Tibial artery (tissue), 4 donors: ENCODE measurements around the gene SPEG.
A peak's percentile ranks its signal among the peaks of the same experiment; 100 is the strongest.

Experiments
- DNase-seq, 2 donors: peaks; one replicate each; pipeline ENCODE4 v3.0.0-alpha.2; 2019
- H3K27ac ChIP-seq, 2 donors: fragments of 200-600 bp; sonication (generic) in 1 of 2; 1 replicate in 1 of 2; 2 replicates in 1 of 2; pipeline ENCODE4 v1.5.1; 2018 to 2019; ENCODE audit warnings: mild to moderate bottlenecking in 1 of 2
- H3K27me3 ChIP-seq, 2 donors: fragments of 200-600 bp; sonication (generic) in 1 of 2; one replicate each; pipeline versions ENCODE4 v1.5.1 to v1.6.0; 2016 to 2019
- H3K36me3 ChIP-seq, 3 donors: fragments of 200-600 bp; sonication (generic) in 2 of 3; one replicate each; pipeline ENCODE4 v1.5.1; 2016 to 2019; ENCODE audit warnings: mild to moderate bottlenecking in 2 of 3
- H3K4me1 ChIP-seq, 4 donors: fragments of 200-600 bp; sonication (generic) in 2 of 4; 1 replicate in 3 of 4; 2 replicates in 1 of 4; pipeline ENCODE4 v1.5.1; 2016 to 2019
- H3K4me3 ChIP-seq, 2 donors: fragments of 200-600 bp; sonication (generic) in 1 of 2; 1 replicate in 1 of 2; 2 replicates in 1 of 2; pipeline ENCODE4 v1.5.1; 2018 to 2019; ENCODE audit warnings: mild to moderate bottlenecking in 2 of 2
- H3K9me3 ChIP-seq, 3 donors: fragments of 200-600 bp; sonication (generic) in 1 of 3; one replicate each; pipeline ENCODE4 v1.5.1; 2016 to 2019
- CTCF ChIP-seq, 2 experiments: fragments of 200-600 bp in 1 of 2; fragments of 450-650 bp in 1 of 2; IDR thresholded peaks; one replicate each; pipeline ENCODE4 v1.5.1; 2017 to 2019; ENCODE audit warnings: antibody characterized with exemption in 2 of 2, mild to moderate bottlenecking in 1 of 2, moderate library complexity in 1 of 2
- intact Hi-C: fragments of 100-400 bp; cut with DNase I; formaldehyde crosslinking; loops from one replicate; pipeline ENCODE4 v1.15.0; 2023; ENCODE audit warnings: low total_unique reads

SPEG gene

GRCh38 chr2:219527076-219527394 lies 92.4 kb downstream of the SPEG start:
- H3K4me3 ChIP-seq: no peak overlapping the region
- no peaks in the 10 kb centered on the region for H3K9me3 ChIP-seq
- intact Hi-C loops: no loop called here
- no peak overlapping the region for H3K27ac ChIP-seq
- no peak for TF ChIP-seq CTCF (IDR thresholded peaks at IDR 0.05)
- no peaks in the 10 kb centered on the region for H3K36me3 ChIP-seq
- H3K4me1 ChIP-seq: peaks cover 0 to 19% (median 16%) of the 10 kb centered on the region in 4 donors
- H3K27me3 ChIP-seq: peaks cover 0 to 22% of the 10 kb centered on the region in 2 donors
- no peak for DNase-seq

GRCh38 chr2:219527472-219527871 lies 92.8 kb downstream of the SPEG start:
- no peak overlapping the region for H3K4me3 ChIP-seq
- H3K27ac ChIP-seq: no peak overlapping the region
- no peak for DNase-seq
- peaks cover 0 to 15% (median 11%) of the 10 kb centered on the region in 4 donors for H3K4me1 ChIP-seq
- H3K27me3 ChIP-seq: peaks cover 0 to 22% of the 10 kb centered on the region in 2 donors
- H3K36me3 ChIP-seq: no peaks in the 10 kb centered on the region
- intact Hi-C loops: no loop called here
- TF ChIP-seq CTCF (IDR thresholded peaks at IDR 0.05): no peak
- H3K9me3 ChIP-seq: no peaks in the 10 kb centered on the region

GRCh38 chr2:219530048-219530963 lies 95.7 kb downstream of the SPEG start:
- peak overlapping the region; percentile 21 for H3K4me3 ChIP-seq
- H3K27me3 ChIP-seq: peaks cover 0 to 22% of the 10 kb centered on the region in 2 donors
- peak; percentile 99 for TF ChIP-seq CTCF (IDR thresholded peaks at IDR 0.05)
- no peaks in the 10 kb centered on the region for H3K9me3 ChIP-seq
- no peak overlapping the region for H3K27ac ChIP-seq
- H3K4me1 ChIP-seq: peaks cover 0 to 8% (median 2%) of the 10 kb centered on the region in 4 donors
- intact Hi-C loops: loop anchor here (1.0 to 10.0 kb wide), 2 partner anchors 128 to 236 kb away; no protein-coding TSS in a partner anchor
- H3K36me3 ChIP-seq: no peaks in the 10 kb centered on the region
- peak; percentile 74 to 89 for DNase-seq

- DNase-seq: no peak
- Histone ChIP-seq H3K27me3 (peaks cover 0 to 20% of the 10 kb centered on the region in 2 donors), H3K9me3 (no peaks in the 10 kb centered on the region), H3K4me3 (no peak overlapping the region), H3K27ac (no peak overlapping the region), H3K36me3 (no peaks in the 10 kb centered on the region), H3K4me1 (peaks cover 0 to 8% (median 2%) of the 10 kb centered on the region in 4 donors)
- no peak for TF ChIP-seq CTCF (IDR thresholded peaks at IDR 0.05)
- intact Hi-C loops: loop anchor here (10.0 kb wide), 1 partner anchor 237 kb away; no protein-coding TSS in a partner anchor
Observed at GRCh38 chr2:219531639-219532377, 97.2 kb downstream of the SPEG start.

GRCh38 chr2:219532378-219532649 lies 97.7 kb downstream of the SPEG start:
- no peak for TF ChIP-seq CTCF (IDR thresholded peaks at IDR 0.05)
- Histone ChIP-seq H3K27ac (no peak overlapping the region), H3K27me3 (peaks cover 0 to 17% of the 10 kb centered on the region in 2 donors), H3K4me3 (no peak overlapping the region), H3K36me3 (no peaks in the 10 kb centered on the region), H3K9me3 (no peaks in the 10 kb centered on the region), H3K4me1 (peaks cover 0 to 8% (median 2%) of the 10 kb centered on the region in 4 donors)
- intact Hi-C loops: loop anchor here (10.0 kb wide), 1 partner anchor 238 kb away; no protein-coding TSS in a partner anchor
- no peak for DNase-seq
